KG1 (cell line): ENCODE results near the gene PLCH1.

ENCODE experiments used
- DNase-seq: peaks from one replicate; lab custom pipeline; 2025; lab: John Stamatoyannopoulos, UW

The PLCH1 gene

DNA sequence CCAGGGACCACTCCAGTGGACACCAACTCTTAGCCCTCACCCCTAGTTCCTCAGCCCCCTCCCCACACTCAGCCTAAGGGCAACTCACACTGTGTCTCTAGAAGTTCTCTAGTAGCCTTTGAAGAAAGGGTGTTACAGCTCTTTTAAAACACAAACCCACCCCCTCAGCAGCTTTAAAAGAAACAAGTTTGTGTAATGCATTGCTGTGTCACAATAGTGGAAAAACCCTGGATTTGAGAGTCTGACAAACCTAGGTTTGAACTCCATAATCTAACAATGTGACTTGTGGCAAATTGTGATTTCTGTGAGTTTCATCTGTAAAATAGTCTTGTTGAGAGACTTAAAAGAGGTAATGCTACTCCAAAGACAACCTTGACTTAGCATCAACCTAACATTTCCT is 54.0 kb downstream of the PLCH1 start:
- DNase-seq = no peak

DNA sequence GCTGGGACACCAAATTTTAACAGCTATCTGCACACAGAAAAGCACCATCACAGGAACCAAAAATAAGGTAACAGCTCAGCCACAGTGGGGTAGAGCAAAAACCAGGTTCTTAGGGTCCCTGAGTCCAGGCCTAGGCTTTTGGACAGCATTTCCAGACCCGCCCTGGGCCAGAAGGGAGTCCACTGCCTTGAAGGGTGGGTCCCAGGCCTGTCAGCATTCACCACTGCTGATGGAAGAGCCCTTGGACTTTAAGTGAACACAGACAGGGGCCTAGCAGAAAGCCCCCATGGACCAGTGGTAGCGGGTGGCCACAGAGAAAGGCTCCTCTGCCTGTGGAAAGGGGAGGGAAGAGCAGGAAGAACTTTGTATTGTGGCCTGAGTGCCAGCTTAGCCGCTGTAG is 56.4 kb downstream of the PLCH1 start:
- no peak for DNase-seq

DNA sequence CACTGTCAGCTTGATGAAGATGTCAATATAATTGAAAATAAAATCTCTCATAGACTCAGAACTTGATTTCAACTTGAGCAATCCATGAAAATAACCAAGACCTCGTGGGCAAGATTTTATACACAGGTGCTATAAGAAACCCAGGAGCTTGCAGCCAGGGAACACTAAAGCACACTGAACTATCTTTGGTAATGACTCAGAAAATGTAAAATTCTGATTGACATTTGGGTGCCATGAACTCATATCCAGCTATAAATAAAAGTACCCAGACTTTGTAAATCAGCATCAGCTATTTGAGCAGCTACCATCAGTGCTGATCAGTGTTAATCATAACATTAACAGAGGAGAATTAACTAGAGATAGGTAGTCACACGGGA is 61.5 kb downstream of the PLCH1 start:
- DNase-seq = no peak

DNA sequence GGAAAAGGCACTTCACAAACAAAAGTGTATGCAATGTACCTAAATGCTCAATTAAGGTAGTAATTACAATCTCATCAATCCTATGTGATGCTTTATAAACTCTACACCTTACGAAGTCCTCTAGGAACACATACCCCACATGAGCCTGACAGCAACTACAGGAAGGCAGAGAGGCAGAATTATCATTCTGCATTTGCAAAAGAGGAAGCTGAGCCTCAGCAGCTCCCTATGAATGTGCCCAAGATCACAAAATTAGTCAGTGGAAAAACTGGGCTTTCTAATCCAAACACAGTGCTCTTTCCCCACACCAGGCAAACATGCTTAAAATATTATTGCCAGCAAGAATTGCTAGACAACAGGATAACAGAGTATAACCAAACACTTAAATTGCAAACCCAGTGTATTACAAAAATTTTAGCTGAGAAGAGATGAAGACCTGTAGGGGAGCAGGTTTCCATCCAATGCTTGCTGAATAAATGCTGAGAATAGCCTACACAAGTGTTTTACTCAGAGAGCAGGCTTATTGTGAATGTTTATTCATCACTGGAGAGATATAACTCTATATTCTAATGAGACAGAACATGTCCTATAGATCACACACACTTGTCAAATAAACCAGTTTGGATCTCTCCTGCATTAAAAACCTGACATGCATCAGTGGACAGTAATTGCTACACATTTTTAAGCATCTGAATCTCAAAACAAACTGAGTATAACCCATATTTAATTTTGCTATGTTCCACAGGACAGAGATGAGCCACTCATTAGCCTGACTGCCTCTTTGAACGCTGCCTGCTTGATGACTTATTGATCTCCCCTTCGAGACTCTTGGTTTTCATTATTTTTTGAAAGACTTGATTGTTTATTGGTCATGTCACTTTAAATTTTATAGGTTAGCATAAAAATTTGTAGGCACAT is 62.2 kb downstream of the PLCH1 start:
- no peak for DNase-seq

DNA sequence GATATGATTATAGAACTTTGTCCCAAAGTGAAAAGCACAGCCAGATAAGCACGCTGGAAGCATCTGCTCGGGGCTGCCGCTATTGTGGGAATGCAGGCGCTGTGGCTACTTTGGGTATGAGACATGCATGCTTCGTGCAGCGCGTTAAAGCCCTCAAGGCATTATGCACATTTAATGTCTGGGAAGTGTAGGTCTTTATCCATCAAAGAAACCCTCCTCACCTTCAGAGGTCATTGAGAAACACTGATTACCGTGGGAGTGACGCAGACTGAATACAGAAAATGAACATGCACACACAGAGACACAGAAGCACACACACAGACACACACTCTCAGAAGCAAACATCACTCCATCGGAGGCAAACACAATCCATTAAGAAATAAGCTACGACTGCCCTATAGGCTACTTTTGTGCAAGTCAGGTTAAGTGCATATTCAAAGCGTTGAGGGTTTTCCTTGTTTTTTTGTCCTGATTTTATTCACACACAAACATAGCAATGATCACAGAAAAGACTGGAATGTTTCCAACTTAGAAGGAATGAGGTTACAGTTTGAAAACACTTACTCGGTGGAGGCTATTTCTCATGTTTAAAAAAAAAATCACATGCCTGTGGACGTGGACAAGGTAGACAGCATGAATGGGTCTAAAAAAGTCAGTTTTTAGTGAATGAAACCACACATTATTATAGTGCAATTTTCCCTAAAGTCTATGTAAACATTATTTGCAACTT is 68.5 kb downstream of the PLCH1 start:
- no peak for DNase-seq

DNA sequence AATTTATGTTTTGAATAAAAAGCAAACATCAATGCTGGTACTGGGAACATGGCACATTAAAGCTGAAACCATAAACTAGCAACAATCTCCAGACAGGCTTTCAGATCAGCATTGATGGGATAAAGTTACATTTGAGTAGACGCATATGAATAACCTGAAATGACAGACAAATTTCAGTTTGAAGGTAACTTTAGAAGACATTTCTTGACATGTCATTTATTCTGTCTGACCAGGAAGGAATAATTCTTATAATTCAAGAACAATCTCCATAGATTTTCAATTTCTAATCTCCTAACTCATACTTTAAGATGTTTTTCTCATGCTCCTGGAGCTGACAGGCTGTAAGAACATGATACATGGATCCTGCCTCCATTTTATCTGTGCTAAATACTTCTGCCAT is 69.8 kb downstream of the PLCH1 start:
- DNase-seq = no peak

DNA sequence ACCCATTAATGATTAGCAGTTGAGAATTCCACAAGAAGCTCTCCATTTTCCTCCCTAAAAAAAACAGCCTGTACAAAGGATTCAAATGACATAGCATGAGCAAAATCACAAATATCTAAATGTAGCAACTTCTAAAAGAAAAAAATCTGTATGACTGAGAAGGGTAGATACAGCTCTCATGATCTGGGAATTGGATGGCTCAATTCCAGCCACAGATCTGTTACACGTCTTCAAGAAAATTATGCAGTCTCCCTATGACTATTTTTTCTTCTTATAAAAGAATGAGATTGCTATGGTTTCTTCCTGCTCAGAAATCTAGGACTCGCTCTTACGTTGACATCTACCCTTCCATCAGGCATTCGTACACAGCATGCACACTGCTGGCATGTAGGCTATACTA is 71.5 kb downstream of the PLCH1 start:
- no peak for DNase-seq

DNA sequence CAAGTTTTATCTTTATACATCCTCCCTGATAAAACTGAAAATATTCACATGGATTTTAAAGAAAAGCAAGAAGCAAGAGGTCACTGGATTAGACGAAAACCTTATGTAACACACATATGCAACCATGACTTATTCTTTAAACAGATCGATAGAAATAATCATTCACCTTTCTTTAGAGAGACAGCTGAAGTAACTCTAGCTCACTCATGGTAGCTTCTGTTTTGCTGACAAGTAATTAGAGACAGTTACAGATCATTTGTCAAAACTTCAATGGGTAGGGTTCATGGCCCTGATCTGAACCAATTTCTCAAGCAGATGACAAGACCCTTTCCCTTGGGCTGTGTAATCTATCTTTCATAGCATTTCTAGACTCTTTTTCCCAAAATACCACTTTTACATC is 74.5 kb downstream of the PLCH1 start:
- DNase-seq = no peak

DNA sequence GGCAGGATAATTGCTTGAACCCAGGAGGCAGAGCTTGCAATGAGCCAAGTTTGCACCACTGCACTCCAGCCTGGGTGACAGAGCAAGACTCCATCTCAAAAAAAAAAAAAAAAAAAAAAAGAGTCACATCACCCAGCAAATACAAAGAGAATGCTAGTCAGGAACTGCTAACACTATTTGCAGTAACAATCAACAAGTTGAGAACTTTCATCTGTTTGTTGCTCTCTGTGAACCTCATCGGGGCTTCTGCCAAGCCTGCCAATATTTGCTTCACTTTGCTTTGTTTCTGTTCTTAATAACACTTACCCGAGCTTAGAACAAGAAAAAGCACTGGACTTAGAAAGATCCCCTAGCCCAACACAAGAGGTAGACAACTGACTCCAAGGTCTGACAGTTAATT is 76.9 kb downstream of the PLCH1 start:
- DNase-seq = no peak

DNA sequence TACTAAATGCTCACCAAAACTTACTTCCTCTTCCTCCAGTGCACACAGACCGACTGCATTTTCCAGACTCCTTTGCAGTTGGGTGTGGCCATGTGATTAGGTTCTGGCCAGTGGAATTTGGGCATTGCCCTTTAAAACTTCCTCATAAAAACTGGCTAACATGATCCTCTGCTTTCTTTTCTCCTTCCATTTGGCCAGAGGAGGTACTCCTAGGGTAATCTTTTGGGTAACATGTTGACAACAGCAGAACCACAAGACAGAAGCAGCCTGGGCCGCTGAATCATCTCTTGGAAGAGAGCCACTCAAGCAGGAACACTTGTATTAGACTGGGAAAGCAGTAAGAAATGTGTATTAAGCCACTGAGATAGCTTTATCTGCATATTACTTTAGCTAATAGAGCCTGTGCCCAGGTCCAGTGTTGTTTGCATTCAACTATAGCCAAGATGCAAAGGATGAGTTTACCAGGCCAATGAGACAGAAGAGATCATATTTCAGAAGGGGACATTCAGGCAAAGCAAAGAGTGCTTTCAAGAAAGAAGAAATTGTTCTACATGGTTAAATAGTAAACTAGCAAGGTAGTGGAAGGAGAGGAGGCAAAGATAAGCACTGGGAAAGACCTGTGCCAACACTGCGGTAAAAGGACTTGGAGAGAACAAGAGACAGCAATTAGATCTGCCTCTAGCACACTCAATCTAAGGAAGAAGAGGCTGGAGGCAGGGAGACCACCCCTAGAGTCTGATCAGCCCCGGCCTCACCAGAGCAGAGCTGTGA is 79.8 kb downstream of the PLCH1 start:
- DNase-seq = no peak

DNA sequence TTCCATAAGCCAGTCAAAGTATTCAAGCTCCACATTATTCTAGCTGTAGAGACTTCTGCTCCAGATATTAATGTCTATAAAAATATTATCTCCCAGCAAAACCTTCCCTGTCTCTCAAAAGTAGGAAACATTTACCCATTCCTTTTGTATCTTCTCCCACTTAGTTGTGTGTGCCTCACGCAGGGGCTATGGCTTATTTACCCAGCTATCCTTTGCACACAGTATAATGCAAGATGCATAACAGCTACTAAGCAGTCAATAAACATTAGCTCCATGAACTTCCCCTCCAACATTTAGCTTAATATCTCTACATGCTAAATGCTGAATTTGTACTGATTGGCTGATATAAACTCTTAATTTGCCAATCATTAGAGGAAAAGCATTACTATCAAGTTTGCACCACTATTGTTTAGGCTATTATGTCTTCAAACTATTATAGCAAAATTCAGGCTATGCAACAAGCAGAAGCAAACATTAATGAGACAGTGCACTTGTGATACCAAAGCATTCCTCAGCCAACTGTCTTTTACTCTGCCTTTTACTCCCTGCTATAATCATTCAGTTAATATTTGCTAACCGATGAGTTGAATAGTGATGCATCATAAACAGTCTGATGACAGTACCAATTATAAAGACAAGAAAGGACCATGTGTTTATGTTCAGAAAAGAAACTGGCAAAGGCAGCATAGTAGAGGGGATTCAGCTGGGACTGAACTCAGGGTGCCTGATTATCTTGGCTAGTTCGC is 81.2 kb downstream of the PLCH1 start:
- no peak for DNase-seq

DNA sequence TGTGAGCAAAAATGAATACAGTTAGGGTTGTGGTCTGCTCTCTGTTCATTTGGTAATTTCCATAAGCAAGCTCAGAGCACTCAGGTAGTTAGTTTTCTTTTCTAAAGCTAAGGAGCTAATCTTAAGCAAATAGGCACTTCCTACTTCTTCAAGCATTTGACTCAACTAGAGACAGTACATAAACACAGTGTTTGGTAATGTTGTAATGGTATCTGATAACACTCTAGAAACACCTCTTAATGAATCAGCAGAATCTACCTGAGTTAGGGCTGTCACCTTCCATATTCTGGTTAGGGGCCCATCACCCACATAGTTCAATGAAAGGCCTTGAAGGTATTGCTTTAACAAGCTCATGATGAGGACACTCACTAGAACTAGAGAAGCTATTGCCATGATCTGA is 83.1 kb downstream of the PLCH1 start:
- no peak for DNase-seq

DNA sequence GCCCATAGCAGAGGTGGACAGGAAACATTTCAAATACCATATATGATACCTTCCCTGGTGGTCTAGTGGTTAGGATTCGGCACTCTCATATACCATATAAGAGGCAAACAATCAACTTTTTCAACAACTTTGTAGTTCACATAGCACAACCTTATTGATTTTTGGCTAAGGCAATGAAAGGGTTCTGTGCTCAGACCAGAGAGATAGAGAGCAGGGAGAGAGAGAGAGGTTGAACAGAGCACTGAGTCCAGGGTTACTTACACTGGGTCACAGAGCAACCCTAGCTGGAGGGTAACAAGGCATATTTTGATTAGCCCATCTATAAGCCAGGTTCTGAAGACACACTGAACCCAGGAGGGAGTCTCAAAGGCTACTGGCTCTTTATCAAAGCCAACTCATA is 83.8 kb downstream of the PLCH1 start:
- no peak for DNase-seq

DNA sequence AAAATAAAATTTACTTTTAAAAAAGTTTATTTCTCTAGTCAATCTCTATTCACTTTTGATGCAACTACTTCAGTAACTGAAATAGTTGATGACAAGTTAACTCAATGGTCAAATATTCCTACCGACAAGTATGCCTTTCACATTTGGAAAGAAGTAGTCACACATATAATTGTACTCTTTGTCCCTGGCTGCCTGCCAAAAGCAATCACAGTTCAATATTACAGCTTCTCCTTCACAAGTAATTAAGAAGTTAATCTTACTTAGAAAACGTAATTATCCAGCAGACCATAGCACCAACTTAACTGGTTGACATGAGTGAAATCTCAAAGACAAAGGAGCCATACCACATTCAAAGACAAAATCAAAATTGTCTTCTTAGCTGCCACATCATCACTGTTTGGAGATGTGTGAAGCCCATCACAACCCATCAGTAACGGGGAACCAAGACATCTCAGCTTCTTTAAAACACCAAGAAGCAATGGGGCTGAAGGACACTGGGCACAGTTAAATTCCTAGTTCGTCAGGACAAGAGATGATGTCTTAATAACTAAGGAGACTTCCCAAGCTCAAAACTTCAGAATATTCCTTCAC is 86.1 kb downstream of the PLCH1 start:
- DNase-seq = no peak

DNA sequence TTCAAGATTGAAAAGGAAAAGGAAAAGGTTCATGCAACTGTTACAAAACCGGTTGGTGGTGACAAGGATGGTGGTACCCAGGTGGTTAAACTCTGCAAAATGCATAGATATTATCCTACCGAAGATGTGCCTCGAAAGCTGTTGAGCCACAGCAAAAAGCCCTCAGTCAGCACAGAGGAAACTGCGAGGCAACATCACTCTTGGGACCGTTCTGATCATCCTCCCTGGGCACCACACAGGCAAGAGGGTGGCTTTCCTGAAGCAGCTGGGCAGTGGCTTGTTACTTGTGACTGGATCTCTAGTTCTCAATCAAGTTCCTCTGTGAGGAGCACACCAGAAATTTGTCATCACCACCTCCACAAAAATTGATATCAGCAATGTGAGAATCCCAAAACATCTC is 86.9 kb downstream of the PLCH1 start:
- no peak for DNase-seq

DNA sequence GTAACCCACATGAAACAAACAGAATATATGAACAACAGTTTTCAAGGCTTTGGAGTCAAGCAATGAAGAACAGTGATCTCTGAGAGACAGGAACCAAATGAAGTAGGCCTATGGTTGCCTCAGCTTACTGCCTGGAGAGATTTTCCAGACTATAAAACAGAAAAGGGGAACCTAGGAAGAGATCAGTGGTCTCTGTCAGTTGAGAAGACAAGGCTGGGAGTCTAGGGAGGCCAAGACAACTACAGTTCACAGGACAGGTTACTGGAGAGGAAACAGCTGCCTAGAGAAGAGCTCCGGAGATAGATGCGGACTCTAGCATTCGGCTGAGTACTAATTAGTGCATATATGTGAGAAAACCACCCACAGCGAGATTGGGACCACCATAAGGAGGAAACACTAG is 87.7 kb downstream of the PLCH1 start:
- DNase-seq = no peak

DNA sequence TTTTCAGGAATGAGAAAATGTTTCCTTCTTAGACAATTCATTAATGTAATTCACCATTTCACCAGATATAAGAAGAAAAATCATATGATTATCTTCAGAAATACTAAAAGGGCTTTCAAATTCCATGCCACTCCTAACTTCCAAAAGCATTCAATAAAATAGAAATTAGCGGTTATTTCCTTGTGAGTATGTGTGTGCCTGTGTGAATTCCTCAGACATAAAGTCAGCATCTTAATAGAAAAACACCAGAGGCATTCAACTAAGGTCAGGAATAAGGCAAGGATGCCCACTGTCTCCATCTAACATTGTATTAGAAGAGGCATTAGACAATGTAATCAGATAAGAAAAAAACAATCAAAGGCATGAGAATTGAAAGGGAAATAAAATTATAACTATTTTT is 88.4 kb downstream of the PLCH1 start:
- no peak for DNase-seq

DNA sequence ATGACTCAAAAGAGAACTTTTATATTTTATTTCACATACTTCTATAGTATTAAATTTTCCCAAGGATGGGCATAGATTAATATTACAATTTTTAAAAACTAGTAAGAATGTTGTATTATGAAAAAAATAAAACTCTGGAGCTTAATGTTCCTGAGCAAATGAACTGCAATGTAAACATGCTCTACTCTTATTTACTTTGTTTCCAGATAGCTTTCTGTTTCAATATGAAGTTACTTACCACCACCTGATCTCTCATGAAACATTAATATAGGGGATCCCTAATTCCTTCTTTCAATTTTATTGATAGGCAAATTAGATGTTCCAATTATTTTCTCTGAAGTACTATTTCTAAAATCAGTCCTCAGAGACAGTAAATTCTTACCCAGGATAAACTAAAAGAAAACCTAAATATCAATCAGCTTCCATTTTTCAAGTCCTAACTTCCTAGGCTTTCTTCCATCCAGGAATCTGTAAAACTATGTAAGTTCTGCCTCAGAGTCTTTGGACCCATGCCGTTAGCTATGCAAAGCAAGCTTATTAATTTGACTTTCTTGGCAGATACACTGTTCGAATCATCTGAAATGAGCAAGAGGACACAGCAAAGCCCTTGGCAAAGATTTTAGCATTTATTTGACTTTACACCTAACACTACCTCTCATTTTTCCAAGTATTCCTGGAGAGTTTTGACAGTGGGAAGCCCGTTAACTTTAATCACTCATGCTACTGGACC is 93.2 kb downstream of the PLCH1 start:
- no peak for DNase-seq

DNA sequence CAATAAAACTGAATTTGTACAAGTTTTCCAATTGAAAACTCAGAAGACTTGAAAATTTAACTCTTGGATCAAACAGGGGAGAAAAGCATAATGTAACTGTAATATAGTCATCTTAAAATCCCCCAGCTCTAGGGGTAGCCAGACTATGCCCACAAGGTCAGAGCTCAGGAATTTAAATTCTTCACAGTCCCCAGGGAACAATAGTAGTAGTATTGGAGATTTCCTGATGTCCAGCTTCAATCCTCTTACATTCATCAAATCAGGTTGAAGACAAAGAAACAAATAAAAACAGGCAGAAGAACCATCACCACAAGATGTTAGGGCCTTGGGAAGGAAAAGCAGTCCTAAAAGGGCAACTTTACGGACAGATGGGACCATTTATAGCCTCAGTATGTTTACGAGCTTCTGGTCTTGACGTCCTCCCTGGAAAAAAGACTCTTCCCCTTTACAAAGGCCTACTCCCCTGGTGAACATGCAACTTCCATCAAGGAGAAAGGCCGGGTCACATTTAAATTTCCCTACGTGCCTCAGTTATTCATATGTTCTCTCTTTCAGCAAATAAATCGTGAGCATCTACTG is 96.8 kb downstream of the PLCH1 start:
- no peak for DNase-seq

DNA sequence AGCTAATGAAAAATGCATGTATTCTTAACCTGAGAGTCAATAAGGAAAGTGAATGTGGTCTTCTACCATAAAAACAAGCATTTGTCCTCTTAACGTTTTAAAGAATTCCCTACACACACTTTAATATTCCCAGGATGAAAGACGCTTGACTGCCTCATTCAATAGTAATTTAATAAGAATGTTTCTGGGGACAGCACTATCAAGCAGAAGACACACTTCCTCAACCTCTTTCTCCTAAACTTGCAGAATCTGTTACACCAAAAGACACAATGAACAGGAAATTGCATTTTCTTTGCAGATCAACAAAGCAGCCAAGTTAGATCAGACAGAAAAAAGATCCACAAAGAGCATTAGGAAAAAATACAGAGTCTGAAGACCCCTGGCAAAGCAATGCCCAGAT is 97.7 kb downstream of the PLCH1 start:
- DNase-seq = no peak

DNA sequence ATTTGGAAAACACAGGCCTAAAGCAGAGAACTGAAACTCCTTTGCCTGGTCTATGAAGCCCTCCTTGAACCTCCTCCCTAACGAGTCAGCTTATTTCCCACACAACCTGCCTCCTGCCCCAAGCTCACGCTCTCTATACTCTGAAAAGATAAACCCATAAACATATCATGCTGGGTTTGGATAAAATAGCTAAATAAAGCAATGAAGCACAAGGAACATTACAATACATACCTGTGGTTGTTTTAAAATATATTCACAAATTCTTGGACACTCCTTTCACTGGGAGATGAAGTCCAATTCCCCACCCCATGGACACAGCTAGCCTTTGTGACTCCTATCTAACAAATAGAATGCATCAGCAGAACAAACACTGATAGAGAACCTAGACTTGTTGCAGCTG is 98.2 kb downstream of the PLCH1 start:
- DNase-seq = no peak
